NCI-H187 treated with DMSO at 0.1 percent for 48 hours (cell line): ENCODE measurements around the gene SERPINA4.

Experiments used
- DNase-seq: peaks from one replicate; lab custom pipeline; 2025; lab: John Stamatoyannopoulos, UW

SERPINA4 gene

DNA sequence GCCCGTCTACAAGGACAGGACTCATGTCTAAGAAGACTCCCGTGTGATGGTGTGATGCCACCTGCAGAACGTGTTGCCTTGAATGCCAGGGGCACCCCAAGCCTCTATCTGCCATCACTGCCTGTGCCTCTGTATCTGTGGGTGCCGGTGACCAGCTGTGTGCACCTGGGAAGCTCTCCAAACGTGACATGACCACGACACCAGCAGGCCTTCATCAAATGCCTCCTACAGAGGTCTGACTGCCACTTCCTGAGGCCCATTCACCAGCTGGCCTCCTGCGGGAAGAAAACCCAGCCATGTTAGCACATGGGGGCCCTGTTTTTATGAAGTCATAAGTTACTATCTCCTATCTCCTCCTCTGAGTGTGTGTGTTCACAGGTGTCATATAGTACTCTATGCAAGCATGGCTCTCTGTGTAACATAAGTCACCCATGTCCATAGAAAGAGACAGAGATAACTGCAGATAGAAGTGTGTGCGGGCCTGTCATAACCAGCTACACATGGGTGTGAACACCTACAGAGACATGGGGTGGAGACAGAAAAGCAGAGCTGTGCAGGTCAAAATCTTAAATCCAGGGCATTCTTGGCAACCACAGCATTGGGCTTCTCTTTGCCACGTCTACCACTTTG, 18.3 kb upstream of the SERPINA4 start:
- DNase-seq = no peak

DNA sequence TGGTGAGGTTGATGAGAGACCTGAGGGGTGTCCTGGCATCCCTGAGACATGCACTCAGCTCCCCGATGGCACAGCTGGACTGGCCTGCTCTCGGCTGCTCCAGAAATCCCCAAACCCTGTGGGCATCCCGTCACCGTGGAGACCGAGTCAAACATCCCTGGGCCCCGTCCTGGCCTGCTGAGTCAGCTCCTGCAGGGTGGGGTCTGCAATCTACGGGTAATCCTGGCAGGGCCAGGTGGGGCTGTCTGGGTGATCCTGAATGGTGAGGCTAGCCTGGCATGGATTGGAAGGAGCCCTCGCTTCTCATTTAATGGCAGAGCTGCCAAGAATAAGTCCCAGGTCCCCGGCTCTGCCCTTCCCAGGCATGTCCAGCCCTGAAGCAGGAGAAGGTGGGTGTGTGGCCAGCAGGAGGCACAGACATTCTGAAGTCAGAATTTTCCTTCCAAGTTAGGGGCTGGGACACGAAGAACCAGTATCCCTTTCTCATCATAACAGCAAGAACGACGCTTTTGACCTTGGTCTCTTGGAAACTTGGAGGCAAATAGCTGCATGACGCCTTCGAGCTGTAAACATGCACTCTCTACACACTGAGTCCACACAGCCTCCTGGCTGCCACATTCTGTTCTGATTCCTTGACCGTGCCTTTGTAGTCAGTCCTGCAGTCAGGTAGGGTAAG, 17.7 kb upstream of the SERPINA4 start:
- no peak for DNase-seq

DNA sequence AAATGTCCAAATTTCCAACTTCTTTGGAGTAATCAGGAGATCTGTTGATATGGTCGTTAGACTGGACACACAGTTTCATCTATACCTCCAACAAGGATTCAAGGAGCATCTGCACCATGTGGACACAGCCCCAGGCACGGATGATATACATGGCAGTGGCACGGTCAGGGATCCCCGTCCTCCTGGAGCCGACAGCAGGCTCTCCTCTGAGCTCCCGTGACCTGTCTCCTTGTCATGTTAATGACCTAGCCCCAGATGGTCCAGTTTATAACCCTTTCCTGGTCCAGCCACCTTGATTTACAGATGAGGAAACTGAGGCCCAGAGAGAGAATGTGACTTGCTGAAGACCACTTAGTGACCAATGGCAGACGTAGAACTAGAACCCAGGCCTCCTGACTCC, 16.5 kb upstream of the SERPINA4 start:
- no peak for DNase-seq

DNA sequence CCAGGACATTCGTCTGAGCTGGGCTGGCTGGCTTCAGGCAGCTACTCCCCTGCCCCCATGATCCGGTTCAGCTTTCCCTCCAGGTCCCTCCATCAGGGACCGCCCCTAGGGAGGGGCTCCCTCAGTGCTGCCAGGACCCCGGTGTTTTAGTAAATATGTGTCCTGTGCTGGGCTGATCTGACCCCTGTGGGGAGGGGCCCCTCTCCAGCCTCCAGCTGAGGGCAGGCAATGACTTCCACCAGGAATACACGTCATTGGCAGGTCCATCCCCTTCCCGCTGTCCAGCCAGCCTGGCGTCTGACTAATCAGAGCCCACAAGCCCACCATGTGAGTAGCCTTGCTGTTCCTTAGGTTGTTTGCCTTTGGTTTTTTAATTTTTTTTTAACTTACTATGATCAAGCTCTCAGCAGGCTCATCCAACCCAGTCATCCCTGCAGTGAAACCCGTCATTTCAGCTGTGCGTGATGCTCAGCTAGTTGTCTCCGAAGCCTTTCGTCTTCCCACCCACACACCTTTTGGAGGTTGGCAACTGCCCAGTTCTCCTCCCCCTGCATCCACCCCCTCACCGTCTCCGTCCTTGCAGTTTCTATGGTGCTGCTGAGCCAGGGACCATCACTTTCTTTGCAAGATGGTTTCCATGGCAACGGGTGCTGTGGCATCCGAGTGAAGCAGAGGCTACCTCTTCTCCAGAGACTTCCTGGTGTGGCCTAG, 16.0 kb upstream of the SERPINA4 start:
- DNase-seq = no peak

DNA sequence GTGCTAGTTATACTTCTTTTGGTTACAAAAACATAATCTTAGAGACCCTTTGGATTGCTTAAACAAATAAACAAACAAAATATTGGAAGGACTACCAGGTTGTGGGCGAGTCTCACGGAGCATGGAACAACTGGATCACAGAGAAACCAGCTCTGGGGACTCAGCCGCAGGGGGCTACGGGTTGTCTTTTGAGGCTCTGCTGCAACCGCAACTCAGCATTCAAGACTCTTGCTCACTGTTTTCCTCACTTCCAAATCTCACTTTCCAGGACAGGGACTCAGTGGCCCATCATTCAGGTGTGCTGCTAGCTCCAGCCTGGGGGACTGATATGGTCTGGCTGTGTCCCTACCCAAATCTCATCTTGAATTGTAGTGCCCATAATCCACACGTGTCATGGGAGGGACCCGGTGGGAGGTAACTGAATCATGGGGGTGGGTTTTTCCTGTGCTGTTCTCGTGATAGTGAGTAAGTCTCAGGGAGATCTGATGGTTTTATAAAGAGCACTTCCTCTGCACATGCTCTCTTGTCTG, 14.0 kb upstream of the SERPINA4 start:
- no peak for DNase-seq

DNA sequence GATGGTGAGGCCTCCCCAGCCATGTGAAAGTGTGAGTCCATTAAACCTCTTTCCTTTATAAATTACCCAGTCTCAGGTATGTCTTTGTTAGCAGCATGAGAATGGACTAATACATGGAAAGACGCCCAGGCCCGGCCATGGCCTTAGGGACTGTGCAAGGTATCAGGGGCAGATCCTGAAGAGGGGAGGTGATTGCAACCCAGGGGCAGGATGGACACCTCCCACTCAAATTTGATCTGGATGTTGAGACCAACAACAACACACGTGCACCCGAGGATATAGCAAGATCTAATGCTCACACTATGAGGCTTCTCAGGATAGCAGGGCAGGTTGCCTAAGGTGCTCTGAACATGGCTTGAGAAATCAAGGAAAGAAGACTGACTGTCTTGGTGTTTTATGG, 13.5 kb upstream of the SERPINA4 start:
- no peak for DNase-seq

DNA sequence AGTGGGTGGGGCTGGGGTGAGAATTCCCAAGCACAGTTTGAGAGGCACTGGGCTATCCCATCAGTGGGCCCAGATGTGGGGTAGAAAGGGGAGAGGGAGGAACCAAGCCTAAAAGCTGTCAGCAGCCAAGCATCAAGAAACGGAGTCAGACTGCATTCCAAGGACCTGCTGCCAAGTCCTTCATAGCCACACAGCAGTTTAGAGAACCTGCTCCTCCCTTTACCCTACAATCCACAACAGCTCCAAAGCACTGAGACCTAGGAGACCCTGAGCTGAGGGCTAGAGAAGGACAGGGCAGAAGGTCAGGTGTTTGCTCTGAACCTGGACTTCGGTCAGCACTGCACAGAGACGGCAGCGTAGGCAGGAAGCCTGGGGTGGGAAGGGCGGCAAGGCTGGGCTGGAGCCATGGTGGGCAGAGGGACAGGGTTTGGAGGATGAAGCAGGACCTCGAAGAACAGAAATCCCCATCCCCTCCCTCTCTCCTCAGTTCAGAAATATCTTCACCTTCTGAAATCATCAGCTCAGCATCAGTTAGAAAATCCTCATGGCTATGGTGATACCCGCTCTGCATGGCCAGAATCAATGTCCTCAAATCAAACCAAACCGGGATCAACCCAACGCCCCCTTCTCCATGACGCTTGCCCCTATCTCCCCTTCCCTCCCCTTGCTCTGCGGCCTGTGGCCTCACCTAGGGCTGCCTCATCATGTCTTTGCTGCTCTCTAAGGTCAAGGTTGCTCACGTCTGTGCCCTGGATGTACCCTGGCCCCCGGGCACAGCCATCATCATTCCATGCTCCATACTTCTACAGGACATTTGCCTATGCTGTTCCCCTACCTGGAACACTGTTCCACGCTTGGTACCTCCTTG, 12.9 kb upstream of the SERPINA4 start:
- no peak for DNase-seq

DNA sequence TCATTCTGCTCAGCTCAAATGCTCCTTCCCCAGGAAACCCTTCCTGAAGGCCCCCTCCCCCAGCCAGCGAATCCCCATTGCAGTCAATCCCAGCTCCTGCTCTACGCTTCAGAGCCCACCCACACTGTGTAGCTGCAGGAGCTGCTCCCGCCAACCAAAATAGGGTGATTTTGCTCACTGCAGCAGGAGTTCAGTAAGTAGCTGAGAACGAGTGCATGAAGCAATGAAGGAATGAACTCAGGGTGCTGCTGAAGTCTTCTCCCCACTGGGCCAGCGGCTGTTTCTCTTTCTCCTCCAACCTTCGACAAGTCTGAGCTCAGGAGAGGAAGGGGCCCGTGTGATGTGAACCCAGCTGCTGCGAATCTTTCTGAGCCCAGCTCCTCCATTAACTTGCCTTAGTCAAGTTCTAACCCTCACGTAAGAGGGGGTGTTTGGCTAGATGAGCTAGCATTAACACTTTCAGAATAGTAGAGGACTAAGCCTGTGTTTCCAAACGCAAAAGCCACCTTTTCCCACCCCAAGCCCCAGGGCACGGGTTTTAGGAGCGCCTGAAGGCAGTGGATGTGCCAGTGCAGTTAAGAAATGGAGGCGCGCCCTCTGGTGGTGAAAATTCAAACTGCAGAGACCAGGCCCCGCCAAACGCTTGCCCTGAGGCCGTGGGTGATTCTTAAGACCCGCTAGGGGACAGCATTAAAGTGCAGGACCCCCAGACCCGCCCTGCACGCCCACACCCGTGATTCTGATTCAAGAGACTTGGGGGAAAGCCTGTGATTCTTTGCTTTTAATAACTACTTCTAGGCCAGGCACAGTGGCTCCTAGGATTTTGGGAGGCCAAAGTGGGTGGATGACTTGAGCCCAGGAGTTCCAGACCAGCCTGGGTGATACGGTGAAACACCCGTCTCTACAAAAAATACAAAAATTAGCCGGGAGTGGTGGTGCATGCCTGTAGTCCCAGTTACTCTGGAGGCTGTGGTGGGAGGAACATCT, 11.9 kb upstream of the SERPINA4 start:
- DNase-seq = no peak

DNA sequence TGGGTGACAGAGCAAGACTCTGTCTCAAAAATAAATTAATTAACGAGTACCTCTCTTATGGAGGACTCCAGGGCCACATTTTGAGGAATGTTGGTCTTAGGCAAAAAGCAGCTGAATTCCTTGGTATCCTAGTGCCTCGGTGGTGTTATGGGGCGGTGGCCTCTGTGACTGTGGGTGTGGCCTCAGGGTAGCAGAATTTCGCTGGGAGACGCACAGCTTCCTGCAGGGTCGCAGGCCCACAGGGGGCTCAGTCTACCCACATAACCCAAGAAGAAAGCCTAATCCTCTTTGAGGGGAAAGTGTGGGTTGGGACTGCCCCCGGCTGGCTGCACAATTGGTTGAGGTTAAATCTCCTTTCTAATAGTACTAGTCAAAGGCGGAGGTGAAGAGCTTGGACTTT, 11.2 kb upstream of the SERPINA4 start:
- DNase-seq = no peak

DNA sequence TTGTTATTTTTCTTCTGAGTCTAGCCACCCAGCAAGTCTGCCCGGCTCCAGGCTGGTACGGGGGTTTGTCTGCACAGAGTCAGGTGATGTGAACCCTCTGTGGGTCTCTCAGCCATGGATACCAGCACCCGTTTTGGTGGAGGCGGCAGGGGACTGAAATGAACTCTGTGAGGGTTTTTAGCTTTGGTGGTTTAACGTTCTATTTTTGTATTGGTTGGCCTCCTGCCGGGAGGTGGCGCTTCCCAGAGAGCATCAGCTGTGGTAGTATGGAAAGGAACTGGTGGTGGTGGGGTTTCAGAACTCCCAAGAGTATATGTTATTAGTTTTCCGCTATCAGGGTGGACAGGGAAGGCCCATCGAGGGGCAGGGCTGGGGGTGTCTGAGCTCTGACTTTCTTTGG, 5.3 kb upstream of the SERPINA4 start:
- no peak for DNase-seq

DNA sequence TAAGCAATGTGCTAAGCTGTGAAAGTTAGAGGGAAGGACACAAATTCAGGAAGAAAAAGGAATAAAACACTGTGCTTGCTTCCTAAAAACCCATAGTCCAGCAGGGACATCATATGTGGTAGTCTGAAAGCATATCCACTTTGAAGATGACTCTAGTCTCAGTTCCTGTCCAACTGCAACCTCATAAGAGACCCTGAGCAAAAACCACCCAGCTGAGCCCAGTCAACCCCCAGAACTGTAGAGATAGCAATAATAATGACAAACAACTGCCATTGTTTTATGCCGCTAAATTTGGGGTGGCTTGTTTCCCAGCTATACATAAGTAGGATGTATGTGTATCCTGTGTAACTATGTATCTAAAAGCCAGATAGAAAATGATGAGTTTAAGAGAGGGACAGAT, 3.9 kb upstream of the SERPINA4 start:
- no peak for DNase-seq

DNA sequence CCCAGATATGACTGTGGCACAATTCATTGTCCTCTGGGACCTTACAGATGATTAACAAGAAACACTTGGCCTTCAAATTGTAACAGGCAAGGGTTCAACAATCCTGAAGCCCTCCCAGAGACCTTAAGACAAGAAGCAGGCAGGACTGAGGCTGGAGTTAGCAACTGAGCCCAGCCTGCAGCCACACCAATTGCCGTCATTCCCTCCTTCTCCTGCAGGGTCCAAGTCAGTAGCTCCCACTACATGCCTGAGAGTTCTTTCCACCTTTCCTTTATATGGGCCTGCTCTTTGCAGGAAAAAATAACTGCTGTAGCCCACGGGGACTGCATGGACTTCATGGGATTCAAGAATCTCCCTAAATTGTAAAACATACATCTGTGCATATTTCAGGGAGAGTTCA, 2.4 kb upstream of the SERPINA4 start:
- DNase-seq = no peak

DNA sequence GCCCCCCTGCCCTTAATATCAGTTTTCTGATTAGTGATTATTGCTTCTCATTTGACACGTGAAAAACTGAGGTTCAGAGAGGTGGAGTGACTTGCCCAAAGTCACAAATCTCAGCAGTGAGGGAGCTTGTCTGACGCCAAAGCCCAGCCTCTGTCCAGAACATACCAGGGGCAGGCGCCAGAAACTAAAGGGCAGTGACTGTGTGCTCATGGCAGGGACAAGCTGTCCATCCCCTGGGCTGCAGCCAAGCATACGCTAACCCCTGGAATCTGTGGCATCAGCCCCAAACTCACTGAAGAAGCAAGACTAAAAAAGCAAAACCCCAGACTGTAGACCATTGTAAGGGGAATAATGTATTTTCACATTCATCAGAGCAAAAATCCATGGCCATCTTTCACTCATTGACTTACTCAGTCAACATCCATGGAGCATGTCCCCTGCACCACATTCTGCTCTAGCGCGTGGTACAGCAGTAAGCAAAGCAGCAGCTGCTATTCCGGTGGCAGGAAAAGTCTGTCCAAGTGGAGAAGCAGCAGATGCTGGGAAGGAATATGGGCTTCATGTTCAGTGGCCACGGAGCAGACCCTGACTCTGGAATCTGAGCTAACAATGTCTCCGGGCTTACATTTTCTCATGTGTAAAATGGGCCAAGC, 1.5 kb upstream of the SERPINA4 start:
- DNase-seq = no peak

DNA sequence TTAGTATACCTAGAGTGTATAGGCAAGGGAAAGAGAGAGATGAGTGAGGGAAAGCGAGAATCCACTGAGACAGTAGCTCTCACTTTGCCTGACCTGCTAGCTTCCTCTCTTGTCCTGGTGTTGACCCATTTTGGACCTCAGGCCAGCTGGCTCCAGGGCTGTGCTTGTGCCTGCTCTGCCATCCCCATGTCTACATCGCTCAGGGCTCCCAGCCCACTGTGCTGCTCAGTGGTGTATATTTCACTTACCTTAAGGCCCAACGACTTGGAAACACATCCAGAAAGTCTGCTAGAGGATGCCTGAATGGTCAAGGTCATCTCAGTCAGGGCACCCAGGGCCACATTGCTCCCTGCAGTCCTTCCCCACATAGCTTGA, 964 bp upstream of the SERPINA4 start:
- no peak for DNase-seq

DNA sequence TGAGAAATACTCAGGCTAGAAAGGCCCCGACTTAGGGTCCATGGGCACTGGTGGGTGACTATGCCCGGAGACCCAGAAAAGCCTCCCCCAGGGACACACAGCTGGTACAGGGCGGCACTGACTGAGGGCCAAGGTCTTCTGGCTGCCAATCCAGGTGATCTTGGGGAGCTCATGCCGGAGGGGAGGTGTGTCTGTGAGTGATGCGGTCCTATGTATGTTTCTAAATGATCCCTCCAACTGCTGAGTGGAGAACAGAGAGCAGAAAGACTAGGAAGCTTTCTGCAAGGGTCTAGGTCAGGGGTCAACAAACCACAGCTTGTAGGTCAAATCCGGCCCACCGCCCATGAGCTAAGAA, 391 bp downstream of the SERPINA4 start:
- DNase-seq = no peak

DNA sequence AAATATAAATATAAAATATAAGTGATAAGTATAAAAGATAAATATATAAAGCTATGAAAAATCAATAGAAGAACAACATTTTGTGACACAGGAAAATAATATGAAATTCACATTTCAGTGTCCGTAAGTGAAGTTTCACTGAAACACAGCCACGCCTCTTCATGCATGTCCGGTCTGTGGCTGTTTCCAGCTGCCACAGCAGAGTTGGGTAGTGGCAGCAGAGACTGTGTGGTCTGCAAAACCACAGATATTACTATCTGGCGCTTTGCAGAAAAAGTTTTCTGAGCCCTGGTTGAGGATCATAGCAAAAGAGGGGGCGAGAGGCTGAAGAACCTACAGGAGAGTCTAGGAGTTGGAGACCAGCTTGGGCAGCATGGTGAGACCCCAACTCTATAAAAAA, 780 bp downstream of the SERPINA4 start:
- DNase-seq = no peak

DNA sequence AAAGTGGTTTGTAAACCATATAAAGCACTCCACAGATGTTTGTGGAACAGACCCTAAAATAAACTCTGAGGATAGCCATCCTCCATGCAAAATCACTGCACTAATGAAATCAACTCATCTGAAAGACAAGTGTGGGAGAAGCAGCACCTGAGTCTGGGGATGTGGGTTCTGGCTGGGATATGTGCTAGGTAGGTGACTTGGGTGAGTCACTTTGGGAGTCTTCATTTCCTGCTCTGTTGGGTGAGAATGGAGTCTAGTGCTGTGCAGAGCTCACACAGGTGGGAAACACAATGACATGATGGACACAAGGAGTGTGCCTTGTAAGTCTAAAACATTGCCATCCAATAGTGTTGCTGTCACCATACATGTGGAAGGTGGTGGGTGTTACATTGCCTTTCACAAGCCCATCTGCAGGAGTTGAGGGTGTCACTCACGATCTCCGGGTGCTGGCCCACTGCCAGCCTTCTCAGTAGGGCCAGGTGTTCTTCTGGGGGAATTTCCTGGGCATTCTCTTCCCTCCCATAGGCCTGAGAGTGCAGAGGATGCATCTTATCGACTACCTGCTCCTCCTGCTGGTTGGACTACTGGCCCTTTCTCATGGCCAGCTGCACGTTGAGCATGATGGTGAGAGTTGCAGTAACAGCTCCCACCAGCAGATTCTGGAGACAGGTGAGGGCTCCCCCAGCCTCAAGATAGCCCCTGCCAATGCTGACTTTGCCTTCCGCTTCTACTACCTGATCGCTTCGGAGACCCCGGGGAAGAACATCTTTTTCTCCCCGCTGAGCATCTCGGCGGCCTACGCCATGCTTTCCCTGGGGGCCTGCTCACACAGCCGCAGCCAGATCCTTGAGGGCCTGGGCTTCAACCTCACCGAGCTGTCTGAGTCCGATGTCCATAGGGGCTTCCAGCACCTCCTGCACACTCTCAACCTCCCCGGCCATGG, 2.0 kb downstream of the SERPINA4 start:
- DNase-seq = no peak

DNA sequence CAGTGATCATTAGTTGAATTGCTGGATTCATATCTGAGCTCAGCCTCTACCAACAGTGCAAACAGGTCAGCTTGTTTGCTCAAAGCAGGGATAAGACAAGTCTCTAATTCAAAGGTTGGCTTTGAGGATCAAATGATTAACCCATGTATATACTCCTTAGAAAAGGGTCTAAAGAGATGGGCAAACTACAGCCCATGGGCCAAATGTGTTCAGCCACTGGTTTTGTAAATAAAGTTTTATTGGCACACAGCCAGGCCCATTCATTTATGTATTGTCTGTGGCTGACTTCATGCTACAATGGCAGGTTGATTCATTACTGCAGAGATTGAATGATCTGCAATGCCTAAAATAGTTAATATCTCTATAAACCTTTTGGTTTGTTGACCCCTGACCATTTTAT, 3.1 kb downstream of the SERPINA4 start:
- DNase-seq = no peak

DNA sequence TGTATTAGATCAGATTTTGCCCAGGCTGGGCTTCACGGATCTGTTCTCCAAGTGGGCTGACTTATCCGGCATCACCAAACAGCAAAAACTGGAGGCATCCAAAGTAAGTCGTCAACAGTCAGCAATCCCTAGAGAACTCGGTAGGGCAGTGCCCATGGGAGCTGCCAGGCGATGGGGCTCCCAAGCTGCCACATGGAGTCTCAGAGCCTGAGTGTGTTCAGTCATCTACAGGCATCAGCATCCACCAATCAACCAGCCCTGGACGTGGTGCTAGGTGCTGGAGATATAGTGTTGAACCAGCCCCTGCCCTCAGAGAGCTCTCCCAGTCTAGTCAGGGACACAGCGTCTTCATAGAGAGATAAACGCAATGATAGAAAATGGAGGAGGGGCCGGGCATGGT, 6.9 kb downstream of the SERPINA4 start:
- DNase-seq = no peak
